ENCODE results near the gene LASP1NB.

LASP1NB gene

GRCh38 chr17:38889745-38890409 lies 35.5 kb upstream of the LASP1NB start:
- CTCF ChIA-PET, result no interaction called here
- TF ChIP-seq, protein P1, sequence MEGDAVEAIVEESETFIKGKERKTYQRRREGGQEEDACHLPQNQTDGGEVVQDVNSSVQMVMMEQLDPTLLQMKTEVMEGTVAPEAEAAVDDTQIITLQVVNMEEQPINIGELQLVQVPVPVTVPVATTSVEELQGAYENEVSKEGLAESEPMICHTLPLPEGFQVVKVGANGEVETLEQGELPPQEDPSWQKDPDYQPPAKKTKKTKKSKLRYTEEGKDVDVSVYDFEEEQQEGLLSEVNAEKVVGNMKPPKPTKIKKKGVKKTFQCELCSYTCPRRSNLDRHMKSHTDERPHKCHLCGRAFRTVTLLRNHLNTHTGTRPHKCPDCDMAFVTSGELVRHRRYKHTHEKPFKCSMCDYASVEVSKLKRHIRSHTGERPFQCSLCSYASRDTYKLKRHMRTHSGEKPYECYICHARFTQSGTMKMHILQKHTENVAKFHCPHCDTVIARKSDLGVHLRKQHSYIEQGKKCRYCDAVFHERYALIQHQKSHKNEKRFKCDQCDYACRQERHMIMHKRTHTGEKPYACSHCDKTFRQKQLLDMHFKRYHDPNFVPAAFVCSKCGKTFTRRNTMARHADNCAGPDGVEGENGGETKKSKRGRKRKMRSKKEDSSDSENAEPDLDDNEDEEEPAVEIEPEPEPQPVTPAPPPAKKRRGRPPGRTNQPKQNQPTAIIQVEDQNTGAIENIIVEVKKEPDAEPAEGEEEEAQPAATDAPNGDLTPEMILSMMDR (IDR thresholded peaks at IDR 0.05; ENCODE audit: control extremely low read depth, extremely low read depth, low read depth, missing control alignments), result no peak
- no peak for DNase-seq (ENCODE audit: extremely low spot score)
- POLR2A ChIA-PET, result no interaction called here

DNA sequence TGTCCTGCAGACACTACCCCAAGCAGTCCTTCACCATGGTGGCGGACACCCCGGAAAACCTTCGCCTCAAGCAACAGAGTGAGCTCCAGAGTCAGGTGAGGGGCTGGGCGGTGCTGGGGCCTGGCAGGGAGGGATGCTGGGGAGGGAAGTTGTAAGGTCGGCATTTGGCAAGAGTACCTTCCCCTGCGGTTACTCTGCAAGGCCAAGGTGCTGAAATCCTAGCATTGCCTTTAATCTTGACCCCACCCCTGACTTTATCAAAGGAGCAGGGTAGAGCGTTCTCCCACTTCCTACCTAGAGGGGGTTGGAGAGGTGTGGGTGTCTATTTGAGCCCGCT lies 35.0 kb upstream of the LASP1NB start:
- ChIA-PET POLR2A (no interaction called here), CTCF (no interaction called here)
- TF ChIP-seq, protein P1 (IDR thresholded peaks at IDR 0.05; ENCODE audit: control extremely low read depth, extremely low read depth, low read depth, missing control alignments), result no peak
- DNase-seq (ENCODE audit: extremely low spot score), result no peak

- DNase-seq (ENCODE audit: extremely low spot score), result no peak
- ChIA-PET POLR2A (interaction anchor here (1.1 kb wide), 1 partner anchor 9 kb away, joined by 3 read pairs; no protein-coding TSS in a partner anchor), CTCF (interaction anchor here (0.9 to 1.3 kb wide), 2 partner anchors 11 to 16 kb away, joined by 3 read pairs; no protein-coding TSS in a partner anchor)
- TF ChIP-seq, protein P1 (IDR thresholded peaks at IDR 0.05; ENCODE audit: control extremely low read depth, extremely low read depth, low read depth, missing control alignments), result no peak
Observed at GRCh38 chr17:38891441-38891840, 34.0 kb upstream of the LASP1NB start.

DNA sequence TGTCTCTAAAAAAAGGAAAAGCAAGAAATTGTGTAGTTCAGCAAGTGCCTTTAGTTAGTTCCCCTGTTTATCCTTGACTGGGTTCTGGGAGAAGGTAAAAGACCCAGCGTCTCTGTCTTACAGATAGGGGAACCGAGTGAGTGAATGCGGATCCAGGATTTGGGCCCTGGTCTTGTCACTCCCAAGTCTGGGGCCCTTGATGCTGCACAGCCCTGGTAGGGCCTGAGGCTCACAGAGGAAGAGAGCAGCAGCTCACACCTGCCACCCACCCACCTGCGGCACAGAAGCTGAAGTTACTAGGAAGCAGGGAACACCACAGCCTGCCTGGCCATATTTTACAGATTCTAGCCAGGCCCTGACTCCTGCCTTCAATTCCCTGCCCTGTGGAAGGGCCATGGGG lies 33.3 kb upstream of the LASP1NB start:
- ChIA-PET POLR2A (interaction anchor here (1.1 kb wide), 1 partner anchor 9 kb away, joined by 3 read pairs; no protein-coding TSS in a partner anchor), CTCF (interaction anchor here (1.3 kb wide), 1 partner anchor 15 kb away, joined by 3 read pairs; no protein-coding TSS in a partner anchor)
- TF ChIP-seq, protein P1 (IDR thresholded peaks at IDR 0.05; ENCODE audit: control extremely low read depth, extremely low read depth, low read depth, missing control alignments), result no peak
- DNase-seq (ENCODE audit: extremely low spot score), result no peak

DNA sequence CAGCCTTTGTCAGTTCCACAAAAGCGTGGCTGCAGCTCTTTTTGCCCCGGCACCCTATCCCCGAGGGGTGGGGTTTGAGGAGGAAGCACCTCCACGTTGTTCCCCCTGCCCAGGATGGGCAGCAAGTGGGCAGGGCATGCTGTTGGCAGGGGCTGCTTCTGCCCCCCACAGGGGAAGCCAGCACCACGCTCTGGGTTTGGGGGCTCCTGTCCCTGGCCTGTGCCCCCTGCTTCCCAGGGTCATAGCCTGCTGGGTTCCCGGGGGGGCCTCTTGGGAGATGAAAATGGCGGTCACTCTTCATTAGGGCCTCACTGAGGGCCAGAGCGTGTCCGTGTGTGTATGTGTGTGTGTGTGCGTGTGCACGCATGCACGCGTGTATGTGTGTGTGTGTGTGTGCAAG lies 32.8 kb upstream of the LASP1NB start:
- TF ChIP-seq, protein P1 (IDR thresholded peaks at IDR 0.05; ENCODE audit: control extremely low read depth, extremely low read depth, low read depth, missing control alignments), result no peak
- no peak for DNase-seq (ENCODE audit: extremely low spot score)
- CTCF ChIA-PET, result no interaction called here
- POLR2A ChIA-PET, result interaction anchor here (0.6 to 1.5 kb wide), 2 partner anchors 23 to 1055 kb away, joined by 4 to 6 read pairs; partner anchors contain the start of gene LASP1

DNA sequence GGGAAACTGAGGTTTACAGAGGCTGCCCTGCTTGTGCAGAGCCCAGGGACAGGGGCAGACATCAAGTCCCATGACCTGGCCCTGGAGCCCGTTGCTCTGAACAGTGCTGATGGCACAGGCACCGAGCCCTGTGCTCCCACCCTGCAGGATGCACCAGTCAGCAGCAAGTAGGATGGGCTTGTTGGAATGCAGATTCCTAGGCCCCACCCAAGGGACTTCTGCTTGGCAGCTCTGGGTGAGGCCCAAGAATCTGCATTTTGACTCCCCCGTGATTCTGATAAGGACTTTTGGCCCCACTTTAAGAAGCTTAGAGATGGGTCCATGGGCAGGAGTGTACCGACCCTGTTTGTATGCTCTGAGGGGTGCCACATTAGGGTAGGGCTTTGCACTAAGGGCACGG lies 32.3 kb upstream of the LASP1NB start:
- CTCF ChIA-PET, result interaction anchor here (0.9 to 1.7 kb wide), 4 partner anchors 13 to 260 kb away, joined by 3 to 4 read pairs (median 3); no protein-coding TSS in a partner anchor
- no peak for DNase-seq (ENCODE audit: extremely low spot score)
- POLR2A ChIA-PET, result interaction anchor here (0.6 to 1.5 kb wide), 3 partner anchors 23 to 1056 kb away, joined by 3 to 6 read pairs (median 4); partner anchors contain the start of genes LASP1 and RPL23
- TF ChIP-seq, protein P1 (IDR thresholded peaks at IDR 0.05; ENCODE audit: control extremely low read depth, extremely low read depth, low read depth, missing control alignments), result no peak
